NCI-H1417 treated with DMSO at 0.1 percent for 48 hours (cell line): ENCODE data around the gene MRPL16.

ENCODE experiments used
- DNase-seq: peaks from one replicate; lab custom pipeline; 2025; lab: John Stamatoyannopoulos, UW

The MRPL16 gene

DNA sequence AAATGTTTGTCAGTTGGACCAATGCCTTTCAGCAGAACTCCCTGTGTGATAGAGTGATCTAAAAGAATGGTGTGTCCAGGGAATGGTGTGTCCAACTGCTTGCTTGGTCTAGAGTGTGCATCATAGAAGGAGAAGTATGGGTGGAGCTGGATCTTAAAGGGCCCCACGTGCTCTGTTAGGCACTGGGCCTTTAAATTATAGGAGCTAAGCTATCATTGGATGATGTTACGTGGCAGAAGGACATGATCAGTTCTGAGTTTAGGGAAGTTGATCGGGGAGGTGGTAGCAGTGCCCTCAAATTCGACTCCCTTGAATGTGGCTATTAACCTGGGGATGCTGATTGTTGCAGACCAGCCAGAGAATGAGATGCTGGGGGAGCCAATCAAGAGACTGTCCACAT is 39.0 kb downstream of the MRPL16 start:
- no peak for DNase-seq

DNA sequence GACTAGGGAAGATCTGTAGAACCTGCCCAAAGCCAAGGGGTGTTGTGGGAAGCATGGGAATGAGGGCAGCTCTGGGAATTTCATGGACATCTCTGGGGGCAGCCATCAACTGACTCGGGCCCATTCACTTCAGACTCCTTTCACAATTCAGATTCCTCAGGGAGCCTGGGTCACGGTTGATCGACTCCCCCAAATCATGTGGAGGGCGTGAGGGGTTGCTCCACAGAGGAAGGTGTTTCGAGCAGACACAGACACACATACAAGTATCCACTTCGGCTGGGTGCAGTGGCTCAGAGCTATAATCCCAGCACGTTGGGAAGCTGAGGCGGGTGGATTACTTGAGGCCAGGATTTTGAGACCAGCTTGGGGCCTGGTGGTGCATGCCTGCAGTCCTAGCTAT is 39.7 kb downstream of the MRPL16 start:
- no peak for DNase-seq

DNA sequence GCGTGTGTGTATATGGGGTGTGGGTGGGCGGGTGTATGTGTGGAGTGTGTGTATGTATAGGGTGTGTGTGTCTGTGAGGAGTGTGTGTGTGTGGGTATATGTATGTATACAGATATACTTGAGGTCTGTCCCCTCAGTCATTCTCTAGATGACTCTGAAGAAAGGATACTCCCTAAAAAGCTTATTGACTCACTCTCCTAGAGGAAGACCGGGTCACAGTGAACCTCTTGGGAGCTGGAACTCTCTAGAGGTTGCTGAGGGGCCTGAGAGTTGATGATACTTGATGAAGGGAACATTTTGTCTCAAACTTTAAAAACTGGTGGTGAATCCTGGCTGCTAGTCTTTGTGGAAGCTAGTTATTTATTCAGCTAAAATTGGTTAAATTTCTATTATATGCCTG is 40.3 kb downstream of the MRPL16 start:
- DNase-seq: no peak

DNA sequence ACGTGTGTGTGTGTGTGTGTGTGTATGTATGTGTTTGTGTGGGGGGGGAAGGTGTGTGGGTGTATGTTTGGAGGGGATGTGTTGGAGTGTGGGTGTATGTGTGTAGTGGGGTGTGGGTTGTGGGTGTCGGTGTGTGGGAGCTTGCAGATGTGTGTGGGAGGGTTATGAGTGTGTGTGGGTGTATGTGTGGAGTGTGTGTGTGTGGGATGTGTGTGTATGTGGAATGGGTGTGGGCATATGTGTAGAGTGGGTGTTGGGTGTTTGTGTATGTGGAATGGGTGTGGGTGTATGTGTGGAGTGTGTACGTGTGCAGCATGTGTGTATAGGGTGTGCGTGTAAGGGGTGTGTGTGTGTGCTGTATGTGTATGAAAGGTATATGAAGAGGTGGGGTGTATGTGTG is 40.8 kb downstream of the MRPL16 start:
- no peak for DNase-seq

DNA sequence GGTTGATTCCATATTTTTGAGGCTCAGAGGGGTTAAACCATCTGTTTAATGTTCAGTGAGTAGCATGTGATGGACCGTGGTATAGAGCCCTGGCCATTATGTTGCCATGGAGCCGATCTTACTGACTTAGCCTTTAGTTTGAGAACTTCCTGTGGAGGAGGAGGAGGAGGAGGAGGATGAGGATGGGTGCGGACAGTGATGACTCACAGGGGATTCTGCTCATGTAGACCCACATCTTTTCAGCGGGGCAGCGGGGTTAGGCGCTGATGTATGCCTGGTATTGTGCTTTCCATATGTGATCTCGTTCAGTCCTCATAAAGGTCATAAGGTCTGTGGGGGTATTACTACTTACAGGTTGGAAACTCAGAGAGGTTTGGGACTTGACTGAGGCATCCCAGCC is 41.5 kb downstream of the MRPL16 start:
- DNase-seq: no peak

DNA sequence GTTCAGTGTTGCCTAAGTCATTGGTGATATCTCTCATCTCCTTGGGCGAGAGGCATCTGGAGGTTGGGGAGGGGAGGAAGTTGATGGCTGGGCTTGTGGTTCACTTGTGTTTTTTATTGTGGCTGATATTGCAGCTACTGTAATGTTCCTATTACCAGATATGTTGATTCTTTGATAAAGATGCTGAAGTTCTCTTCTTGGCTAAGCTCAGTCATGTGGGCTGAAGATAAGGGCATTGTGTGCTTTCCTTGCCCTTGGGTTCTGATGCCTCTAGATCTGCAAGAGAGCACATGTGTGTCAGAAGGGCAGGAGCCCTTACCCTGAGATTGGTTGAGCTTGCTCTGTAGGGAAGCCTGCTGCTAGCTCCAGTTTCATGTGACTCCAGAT is 43.4 kb downstream of the MRPL16 start:
- DNase-seq: no peak

DNA sequence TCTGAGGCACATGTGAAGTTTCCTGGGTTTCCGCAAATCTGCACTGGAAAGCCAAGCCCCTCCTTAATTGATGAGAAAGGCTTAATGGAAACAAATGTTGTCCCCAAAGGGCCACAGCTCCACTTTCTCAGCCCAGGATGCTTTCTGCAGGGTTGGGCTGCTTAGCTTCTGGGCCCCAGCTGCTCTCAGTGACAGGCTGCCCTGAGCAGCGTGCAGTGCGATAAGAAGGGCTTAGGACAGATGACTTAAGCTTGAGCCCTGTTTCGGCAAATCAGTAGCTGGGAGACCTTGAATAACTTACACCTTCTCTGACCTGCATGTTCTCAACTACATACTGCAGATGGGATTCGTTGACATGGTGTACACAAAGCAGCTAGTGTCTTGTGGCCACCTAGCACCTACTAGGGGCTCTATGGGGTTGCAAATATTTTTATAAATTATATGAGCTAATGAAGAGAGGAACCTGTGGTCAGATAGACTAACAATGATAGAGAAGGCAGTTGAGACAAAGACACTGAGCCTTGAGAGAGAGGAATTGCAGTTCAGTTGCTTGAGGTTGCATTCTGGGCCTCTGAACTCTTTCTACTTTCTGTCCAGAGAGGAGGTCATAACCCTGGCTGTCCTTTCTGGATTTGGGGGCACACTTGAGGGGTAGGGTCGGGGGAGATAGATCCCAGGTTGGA is 43.9 kb downstream of the MRPL16 start:
- no peak for DNase-seq

DNA sequence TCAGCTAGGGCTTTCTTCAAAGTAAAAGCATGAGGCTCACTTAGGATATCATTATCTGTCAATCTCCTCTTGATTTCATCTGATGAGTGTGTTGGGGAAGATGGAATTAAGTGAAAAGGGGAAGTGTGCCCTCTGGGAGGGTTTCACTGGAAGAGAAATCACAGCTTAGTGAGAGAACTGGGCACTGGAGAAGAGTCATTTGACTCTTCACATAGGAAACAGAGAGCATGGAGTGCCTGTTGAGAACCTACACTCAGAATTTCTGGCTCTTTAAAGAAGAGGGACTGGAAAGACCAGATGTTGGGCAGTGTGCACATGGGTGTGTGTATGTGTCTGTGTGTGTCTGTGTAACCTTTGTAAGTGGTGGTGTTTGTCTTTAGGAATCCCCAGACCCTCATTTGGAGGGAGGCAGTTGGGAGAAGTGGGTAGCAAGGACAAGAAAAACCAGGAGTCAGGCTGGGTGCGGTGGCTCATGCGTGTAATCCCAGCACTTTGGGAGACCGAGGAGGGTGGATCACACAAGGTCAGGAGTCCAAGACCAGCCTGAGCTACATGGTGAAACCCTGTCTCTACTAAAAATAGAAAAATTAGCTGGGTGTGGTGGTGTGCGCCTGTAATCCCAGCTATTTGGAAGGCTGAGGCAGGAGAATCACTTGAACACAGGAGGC is 45.4 kb downstream of the MRPL16 start:
- no peak for DNase-seq

DNA sequence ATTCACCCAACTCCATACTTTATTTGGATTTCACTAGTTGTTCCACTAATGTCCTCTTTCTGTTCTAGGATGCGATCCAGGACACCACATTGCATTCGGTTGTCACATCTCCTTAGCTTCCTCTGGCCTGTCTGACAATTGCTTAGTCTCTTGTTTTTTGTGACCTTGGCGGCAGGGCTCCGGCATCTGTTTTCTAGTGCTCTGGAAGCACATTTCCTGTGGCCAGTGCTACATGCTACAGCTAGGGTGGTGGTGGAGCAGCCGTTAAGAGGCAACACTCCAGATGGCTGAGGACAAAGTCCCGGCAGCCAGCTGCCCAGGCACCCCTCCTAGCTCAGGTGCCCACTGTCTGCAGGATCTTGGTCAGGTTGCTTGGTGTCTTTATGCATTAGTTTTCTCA is 48.6 kb downstream of the MRPL16 start:
- no peak for DNase-seq

DNA sequence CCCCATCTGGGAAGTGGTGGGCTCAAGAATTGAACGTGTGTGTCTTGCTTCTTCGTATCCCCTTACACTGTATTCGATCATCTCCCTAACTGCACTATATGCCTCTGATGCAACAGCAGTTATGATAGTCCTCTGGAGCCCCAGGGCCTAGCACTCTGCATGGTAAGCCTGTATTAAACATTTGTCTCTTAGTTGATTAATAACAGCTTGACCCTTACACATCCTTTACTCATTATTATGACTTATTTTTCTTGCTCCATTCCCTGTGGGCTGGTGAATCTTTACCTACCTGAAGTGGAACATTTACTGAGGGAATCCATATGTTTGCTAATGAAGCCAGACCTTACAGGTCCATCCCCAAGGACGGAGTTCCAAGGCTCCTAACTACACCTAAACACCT is 49.8 kb downstream of the MRPL16 start:
- no peak for DNase-seq

DNA sequence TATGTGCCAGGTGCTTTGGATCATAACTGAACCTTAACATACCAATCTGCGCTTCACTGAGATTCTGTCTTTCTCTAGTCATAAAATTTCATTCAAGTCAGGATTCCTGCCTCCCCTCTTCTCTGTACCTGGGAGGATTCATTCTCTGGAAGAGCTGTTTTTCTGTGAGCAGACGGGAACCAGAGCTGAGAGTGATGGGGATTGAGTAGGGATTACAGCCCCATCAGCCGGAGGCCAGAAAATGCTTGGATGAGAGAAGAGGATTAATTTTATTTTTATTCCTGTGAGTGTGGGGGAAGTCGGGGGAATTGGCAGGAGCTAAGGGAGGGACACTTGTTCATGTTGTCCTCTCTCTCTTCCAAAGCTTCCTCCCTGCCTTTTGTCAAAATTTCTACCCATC is 50.7 kb downstream of the MRPL16 start:
- DNase-seq: no peak

DNA sequence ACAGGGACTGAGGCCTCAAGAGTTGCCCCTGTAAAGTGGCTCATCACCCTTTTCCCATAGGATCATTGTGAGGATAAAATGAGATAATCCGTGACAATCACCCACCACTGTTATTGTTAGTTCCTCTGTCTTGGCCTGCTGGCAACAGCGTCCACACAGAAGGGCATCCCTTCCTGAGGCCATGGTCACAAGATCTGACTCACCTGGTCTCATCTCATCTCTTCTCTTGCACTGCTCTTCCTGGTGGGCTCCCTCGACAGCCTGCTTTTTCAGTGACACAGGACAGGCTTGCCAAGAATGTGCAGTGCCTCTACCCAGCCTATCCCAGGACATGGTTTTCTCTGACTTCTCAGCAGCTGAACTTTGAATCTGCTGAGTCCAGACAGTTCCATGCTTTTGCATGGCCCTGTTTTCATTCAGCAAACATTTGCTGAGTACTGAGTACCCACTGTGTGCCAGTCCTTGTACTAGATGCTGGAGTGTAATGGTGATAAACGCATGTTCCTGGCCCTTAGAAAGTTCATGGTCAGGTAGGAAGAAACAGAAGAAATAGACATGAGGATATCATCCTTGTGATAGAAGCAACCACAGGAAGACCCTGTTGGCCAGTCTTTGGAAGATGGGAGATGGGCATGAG is 52.1 kb downstream of the MRPL16 start:
- no peak for DNase-seq

DNA sequence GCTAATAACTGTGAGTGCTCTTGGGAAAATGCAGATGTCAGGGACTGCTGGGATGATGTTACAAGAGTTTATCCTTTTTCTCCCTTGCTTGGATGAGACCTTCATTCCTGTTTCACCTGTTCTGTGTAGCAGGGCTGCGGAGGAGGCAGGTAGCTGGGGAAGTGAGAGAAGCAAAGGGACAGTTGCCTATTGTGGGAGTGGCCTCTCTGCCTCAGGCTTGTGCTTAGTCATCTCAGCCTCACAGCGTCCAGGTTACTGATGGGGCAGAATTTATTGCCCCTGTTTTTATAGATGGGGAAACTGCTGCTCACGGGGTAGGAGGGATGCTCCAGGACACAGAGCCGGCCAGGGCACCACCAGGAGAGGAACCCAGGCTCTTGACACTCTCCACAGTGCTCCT is 53.7 kb downstream of the MRPL16 start:
- DNase-seq: no peak

DNA sequence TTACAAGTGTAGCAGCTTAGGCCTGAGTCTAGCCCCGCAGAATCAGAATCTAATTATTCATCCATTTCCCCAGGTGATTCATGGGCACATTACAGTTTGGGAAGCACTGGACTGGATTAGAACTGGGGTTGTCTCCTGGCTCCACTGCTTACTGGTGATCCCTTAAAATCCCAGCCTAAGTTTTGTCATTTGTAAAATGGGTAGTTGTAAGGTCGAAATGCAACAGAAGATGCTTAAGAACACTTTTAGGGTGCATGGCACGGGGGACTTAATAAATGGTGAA is 54.1 kb downstream of the MRPL16 start:
- DNase-seq: no peak
